ENCODE measurements around the gene ZDHHC11B.
"Not testable (repeated sequence)": the region's sequence is repeated elsewhere in the genome, so short reads cannot be mapped to it uniquely, and the experiment has no call there.

The ZDHHC11B gene

DNA sequence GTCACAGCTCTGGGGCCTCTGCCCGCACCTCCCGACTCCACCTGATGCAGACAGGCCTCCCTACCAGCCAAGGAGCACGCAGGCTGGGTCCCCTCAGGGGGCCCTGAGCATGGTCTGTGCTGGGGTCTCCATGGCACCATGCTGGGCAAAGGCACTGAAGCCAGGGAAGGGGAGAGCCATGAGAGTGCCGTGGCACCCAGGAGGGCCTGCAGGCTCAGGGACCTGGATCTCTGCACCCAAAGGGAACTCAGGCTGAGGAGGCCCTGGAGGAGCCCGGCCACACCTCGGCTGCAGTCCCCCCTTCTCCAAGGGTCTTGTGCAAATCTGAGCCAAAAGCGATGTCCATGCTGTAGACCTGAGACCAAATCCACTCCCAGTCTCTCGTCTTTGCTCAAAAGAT is 32.5 kb downstream of the ZDHHC11B start:
- not testable (repeated sequence) for DNase-seq

DNA sequence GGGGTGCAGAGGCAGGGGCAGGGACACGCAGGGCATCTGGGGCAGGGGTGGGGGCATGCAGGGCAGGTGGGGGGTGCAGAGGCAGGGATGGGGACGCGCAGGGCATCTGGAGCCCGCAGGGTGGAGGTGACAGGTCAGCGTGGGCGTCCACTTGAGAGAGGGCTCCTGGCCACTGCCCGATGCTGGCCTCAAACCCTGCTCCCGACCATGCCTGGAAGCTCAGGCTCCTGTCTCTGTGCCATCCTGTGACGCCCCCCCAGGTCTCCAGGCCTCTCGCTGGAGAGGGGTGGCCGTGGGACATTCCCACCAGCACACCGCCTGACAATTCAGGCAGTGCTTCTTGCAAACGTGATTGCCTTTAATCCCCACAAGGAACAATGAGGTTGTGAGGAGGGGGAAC is 33.0 kb downstream of the ZDHHC11B start:
- DNase-seq: no peak

DNA sequence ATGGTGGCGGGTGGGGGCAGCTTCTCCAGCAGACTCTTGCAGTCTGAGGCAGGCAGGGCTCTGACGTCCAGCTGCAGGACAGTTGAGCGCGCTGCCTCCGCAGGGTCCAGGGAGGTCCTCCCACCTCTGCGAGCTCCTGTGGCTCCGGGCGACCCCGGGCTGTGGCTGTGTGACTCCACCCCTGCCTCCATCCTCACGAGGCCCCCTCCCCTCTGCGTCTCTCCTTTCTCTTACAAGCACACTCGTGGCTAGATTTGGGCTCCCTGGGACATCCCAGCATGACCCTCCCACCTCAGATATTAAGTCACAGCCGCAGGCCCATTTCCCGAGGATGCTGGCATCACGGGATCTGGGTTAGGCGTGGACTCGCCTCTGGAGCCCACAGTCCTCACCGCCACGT is 34.3 kb downstream of the ZDHHC11B start:
- not testable (repeated sequence) for DNase-seq

DNA sequence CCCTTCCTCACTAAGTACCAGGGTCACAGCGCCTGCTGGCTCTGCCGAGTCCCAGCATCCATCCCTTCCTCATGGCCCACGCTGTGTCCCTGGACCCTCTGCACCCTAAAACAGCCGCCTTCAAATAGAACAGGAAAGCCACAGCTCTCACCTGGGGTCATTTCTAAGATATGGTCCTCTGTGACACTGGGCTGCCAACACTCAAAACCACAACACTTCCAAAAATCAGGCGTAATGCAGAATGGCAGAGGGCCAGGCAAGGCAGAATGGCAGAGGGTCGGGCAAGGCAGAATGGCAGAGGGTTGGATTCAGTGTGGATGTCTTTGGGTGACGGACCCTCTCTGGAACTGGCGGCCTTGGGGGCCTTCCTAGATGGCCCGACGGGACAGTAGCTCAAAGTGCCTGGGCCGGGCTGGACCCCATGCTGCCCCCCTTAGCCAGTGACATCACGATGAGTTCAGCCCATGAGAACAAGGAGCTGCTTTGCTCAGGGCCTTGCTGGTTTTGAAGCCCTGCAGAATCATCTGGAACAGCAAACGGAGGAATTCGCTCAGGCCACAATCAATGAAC is 35.3 kb downstream of the ZDHHC11B start:
- DNase-seq: no peak

DNA sequence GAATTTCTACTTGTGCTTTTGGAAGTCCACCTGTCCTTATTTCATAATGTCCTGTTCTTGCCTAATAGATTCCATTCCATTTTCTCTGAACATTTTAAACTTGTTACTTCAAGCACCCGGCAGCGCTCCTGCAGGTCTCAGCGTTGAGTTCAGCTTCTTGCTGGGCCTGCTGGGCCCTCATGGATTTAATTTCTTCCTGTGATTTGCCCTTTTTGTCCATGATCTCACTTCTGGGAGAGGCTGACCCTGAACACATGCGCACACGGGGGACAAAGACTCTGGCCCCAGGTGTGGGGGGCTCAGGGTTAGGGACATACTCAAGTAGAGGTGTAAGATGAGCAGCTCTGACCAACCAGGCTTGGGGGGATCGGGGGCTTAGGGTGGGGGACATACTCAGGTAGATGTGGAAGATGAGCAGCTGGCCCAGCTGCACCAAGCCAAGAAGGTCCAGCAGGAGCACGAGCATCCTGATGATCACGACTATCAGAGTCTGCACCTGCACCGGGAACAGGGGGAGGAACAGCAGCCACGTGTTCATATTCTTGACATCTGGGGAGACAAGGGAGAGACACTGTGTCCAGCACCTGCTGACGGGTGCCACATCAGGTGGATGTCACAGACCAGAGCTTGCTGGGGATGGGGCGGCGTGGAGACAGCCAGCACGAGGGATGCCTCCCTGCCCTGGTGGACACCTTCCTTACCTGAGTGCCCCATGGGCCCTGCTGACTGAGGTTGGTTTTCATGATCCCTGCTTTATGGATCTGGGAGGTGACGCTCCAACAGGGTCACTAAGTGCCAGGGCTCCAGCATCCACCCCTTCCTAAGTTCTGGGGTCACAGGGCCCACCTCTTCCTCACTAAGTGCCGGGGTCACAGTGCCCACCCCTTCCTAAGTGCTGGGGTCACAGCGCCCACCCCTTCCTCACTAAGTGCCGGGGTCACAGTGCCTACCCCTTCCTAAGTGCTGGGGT is 36.2 kb downstream of the ZDHHC11B start:
- DNase-seq: not testable (repeated sequence)

DNA sequence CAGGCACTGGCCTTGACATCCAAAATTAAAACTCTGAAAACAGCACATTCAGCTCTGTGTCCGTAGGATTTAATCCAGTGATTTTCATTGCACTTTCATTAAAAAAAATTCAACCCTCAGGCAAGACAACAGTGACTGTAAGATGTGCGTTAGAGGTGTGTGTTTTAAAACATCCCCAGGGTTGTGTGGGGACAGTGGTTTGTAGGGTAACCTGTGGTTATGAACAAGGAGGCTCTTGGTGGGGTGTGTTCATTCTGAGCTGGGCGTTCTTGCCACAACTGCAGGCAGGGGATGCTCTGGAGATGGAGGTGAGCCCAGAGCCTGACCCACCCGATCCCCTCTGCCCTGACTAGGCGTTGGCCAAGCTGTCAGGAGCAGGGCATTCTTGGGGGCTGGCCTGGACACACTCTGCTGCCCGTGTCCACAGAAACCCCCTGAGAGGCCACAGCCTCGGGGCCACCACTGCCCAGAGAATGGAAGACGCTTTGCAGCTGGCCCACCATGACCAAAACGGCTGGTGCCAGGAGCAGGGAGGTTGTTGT is 37.2 kb downstream of the ZDHHC11B start:
- DNase-seq: not testable (repeated sequence)

DNA sequence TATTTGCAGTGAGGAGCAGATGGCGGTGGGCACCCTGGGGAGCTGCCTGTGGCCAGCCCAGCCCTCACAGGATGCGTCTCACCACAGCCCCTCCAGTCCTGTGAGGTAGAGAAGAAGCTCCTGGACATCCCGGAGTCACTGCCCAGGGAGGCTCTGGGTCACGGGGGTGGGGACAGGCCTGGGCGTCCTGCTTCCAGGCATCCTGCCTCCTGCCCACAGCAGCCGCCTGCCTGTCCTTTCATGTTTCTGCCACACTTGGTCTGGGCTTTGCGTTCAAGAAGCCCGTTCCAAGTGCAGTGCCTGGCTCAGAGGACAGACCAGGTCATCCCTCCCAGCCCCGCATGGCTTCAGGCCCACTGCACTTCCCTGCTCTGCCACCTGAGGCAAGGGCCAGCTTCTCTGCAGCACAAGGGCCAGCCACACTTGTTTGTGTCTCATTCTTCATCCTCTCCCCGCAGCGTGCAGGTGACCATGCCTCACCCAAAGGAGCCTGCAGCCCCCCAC is 38.2 kb downstream of the ZDHHC11B start:
- no peak for DNase-seq

DNA sequence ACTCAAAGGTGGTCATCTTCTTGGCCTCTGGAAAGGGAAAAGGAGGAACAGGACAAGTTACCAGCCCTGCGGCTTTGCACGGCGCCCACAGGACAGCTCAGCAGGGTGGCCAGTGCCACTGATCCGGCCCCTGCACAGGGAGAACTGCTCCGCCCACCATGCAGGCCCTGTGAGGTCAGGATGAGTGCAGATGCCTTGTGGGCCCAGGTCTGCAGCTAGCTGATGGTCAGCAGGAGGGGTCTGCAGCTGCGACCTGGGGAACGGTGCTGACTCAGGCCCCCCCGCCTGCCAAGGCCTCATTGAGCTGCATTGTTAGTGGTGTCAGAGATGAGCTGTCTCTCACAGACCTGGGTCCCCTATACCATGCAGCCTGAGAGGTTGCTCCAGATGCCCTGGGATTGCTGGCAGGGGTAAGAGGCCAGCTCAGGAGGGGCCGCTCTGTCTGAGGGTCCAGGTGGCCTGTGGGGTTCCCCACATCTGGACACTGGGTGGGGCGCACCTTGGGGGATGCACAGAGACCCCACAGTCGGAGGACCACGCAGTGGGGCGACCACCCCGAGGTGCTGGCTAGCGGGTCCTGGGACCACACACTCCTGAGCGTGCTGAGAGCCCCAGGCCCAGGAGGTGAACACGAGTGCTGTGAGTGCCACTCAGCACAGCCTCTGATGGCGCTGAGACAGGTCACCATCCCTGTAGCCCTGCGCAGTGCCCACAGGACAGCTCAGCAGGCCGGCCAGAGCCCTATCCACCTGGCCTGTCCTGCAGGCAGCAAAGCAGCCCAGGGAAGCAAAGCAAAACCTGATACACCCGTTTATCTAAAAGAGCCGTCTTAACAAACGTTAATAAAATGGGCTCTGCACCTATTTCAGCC is 39.0 kb downstream of the ZDHHC11B start:
- DNase-seq: not testable (repeated sequence)

DNA sequence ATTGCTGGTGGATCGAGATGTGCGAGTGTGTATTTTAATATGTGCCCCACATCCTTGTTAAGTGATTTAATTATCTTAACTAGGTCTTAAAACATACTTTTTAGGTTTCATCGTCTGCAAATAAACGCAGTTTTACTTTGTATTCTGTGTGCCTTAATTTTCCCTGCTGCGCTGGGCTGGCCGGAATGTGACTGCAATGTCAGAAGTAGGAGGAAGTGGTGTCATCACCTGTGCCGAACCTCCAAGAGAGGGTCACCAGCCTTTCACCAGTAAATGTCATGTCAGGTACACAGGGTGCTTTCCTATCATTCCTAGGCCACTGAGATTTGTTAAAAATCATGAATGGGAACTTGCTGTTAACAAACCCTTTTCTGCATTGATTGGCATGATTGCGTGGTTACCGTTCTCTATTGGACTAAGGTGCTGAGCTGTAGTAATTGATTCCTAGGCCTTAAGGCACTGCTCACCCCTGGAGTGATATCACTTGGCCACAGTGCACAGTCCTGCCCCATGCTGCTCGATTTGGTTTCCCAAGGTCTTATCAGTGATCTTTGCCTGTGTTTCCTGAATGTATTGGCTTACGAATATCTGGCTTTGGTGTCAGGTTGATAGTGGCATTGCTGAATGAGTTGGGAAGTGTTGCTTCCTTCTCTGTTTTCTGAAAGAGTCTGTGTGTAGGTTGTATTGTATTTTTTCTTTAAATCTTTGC is 40.7 kb downstream of the ZDHHC11B start:
- not testable (repeated sequence) for DNase-seq

DNA sequence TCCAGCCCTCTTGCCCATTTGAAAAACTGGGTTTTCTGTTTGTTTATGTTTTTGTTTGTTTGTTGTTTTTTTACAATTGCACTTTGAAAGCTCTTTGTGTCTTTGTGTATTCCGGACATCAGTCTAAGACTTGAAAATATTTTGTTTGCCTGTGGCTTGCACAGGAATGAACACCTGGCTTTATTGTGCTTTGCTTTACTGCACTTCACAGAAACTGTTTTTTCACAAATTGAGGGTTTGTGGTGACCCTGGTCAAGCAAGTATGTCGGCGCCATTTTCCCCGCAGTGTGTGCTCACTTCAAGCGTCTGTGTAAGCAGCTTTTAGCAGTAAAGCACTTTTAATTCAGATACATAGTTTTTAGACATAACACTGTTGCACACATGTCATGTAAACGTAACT is 42.3 kb downstream of the ZDHHC11B start:
- not testable (repeated sequence) for DNase-seq

DNA sequence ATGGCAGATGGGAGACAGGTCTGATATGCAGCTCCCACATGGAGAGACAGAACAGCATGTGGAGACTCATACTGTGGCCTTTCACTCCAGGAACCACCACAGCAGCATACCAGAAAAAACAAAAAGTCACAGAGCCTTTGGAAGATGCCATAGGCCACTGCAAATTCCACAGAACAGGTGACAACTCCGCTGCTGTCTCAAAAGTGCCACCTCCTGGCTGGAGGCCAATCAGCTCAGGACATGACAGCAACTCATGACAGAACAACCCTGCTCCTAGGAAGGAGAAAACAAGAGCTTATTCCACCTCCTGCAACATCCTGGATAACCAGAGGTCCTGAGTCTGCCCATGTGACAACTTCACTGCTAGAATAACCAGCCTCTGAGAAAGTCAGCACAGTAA is 50.4 kb downstream of the ZDHHC11B start:
- not testable (repeated sequence) for DNase-seq

DNA sequence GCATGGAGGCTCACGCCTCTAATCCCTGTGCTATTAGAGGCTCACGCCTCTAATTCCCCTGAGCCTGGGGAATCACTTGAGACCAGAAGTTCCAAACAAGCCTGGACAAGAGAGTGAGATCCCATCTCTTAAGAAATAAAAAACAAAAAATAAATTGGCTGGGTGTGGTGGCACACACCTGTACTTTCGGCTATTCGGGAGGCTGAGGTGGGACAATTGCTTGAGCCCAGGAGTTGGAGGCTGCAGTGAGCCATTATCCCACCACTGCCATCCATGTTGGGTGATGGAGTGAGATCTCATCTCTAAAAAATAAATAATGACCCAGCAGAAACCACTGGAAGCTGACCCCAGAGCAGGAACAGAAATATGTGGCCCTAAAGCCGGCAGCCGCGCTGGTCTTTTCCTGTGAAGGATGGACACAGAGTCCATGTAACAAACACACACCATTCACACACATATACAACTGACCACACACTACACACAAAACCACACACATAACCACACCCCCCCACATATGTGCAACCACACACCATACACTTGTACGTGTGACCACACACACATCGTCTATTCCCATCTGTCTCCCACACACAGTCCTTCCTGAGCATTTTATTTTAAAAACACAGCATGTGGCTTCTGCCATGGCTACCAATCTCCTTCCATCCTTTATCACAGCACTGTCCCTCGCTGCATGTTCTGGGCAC is 51.6 kb downstream of the ZDHHC11B start:
- DNase-seq: not testable (repeated sequence)

DNA sequence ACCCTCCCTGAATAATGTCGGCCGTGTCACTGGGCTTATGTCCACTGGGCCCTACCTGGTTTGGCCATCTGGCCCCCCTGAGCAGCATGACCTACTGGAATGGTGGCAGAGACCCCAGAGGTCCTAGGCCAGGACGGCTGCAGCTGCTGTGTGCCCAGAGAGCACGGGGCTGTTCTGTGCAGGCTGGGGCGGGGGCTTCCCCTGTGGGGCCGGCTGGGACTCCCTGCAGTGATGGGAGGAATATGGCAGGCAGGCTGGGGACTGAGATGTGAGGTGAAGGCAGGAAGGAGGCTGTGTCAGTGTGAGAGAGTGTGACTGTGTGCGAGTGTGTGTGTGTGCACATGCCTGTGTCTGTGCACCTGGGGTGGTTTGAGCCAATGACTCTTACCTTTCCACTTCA is 55.3 kb downstream of the ZDHHC11B start:
- not testable (repeated sequence) for DNase-seq

DNA sequence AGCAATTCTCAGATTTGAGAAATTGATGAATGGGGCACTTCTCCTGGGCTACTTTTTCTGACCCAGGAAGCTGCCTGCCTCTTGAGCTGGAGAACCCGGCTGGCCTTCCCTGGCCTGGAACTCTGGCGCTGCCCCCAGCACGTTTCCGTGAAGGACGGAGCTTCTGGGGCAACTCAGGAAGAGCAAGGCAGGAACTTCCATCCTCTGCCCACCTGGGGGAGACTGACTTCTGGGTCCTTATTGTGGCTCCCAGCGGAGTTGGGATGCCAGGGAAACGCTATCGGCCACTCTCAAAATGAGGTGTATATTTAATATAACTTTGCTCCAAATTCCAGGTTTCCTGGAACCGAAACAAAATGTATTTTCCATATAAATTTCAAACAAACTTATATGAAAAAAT is 57.4 kb downstream of the ZDHHC11B start:
- not testable (repeated sequence) for DNase-seq

DNA sequence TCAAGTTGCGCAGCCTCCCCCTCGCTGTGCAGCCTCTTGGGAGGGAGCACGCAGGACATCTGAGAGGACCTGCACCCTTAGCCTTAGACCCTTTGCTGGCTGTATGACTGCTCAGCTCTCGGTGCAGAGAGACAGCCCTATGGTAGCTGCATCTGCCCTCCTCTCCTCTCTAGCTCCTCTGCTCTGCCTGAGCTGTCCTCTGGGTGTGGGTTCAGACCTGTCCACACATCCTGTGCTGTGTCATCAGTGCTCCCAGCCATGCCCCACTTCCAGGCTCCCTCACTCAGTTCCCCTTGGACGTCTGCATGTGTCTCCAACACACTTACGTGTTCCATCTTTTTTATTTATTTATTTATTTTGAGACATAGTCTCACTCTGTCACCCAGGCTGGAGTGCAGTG is 60.7 kb downstream of the ZDHHC11B start:
- not testable (repeated sequence) for DNase-seq

DNA sequence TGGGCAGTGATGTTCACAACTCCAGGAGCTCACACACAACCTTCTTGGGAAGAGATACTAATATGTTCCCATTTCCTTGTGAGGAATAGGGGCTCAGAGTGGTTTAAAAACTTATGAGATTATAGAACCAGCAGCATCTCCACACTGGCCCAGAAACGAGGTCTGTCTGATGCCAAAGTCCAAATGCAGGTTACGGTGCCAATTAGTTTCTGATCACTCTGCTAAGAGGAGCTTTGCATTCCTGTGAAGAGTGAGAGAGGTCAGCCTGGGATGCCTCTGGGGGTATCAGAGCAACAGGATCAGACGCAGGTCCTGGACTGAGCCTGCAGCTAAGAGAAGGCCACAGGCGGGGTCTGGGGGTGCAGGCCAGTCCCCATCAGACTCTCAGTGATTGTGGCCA is 61.2 kb downstream of the ZDHHC11B start:
- not testable (repeated sequence) for DNase-seq

DNA sequence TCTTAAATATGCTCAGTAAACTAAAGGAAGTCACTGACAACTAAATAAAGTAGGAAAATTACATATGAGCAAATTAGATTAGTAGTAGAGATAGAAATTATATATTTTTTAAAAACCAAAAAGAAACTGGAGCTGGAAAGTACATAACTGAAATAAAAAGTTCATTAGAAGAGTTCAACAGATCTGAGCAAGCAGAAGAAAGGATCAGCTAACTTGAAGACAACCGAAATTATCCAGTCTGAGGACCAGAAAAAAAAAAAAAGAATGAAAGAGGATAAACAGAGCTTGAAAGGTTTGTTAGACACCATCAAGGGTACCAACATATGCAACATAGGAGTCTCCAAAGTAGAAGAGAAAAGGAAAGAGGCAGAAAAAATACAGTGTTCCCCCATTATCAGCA is 65.2 kb downstream of the ZDHHC11B start:
- not testable (repeated sequence) for DNase-seq

DNA sequence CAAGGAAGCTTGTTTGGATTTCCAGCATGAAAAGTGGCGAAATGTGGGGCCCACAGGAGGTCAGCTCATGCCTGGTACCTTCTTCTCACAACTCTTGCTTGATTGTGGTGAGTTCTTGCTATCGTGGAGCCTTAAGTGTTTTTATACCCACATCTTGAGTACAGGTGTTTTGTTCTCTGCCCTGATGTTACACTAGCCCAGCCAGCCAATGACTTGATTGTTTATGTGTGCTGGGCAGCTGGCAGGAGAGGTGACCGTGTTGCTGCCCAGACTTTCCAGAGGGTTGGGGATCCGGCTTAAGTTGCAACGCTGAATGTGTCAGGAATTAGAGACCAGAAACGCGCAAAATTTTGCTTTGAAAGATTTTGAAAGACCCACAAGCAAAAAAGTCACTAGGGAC is 67.4 kb downstream of the ZDHHC11B start:
- DNase-seq: no peak

DNA sequence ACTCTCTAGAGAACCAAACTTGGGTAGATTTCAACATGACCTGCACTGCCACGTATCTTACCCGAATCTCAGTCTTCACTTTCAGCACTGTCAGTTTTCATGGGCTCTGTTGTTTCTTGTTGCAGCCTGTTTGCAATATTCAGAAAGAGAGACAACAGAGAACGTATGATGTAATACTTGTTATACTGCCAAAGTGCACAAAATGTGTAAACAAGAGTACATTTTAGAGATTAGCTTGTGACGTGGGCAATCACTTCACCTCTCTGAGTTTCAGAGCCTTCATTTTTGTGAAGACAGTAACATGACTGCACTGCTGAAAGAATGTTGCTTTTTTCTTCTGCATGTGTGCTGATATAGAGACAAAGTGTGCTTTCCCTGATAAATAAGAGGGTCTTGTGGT is 67.8 kb downstream of the ZDHHC11B start:
- DNase-seq: not testable (repeated sequence)

DNA sequence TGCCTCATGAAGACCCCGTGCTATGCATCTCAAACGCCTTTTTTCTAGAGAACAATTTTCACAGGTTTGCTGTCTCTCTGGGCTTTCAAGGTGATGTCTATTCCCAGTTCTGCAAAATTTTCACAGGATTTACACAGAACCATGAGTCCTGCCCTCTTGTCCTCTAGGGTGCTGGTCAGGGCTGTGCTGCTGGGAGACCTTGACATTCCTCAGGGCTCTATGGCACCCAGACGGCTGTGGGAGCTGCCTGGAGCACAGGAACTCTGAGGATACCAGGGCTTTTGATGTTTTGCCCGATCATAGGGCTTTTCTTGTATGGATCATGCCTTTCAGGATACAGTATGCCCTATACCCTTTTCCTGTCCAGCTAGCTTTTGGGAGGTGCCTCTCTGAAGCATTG is 68.9 kb downstream of the ZDHHC11B start:
- DNase-seq: not testable (repeated sequence)
